Suprapubic skin (tissue), 3 donors: ENCODE measurements around the gene COL5A3.

ENCODE experiments used
- EP300 ChIP-seq: sonication (generic); formaldehyde crosslinking; IDR thresholded peaks from one replicate; pipeline ENCODE4 v1.6.1; 2017; ENCODE audit warnings: antibody characterized with exemption
- TF ChIP-seq, protein P1 (sequence below), 2 donors: fragments of 200-600 bp in 1 of 2; fragments of 450-650 bp in 1 of 2; sonication (generic) in 1 of 2; IDR thresholded peaks; one replicate each; pipeline ENCODE4 v1.5.1; 2016 to 2019; ENCODE audit warnings: antibody characterized with exemption in 2 of 2, mild to moderate bottlenecking in 1 of 2, moderate library complexity in 1 of 2

- TF ChIP-seq, protein P1, sequence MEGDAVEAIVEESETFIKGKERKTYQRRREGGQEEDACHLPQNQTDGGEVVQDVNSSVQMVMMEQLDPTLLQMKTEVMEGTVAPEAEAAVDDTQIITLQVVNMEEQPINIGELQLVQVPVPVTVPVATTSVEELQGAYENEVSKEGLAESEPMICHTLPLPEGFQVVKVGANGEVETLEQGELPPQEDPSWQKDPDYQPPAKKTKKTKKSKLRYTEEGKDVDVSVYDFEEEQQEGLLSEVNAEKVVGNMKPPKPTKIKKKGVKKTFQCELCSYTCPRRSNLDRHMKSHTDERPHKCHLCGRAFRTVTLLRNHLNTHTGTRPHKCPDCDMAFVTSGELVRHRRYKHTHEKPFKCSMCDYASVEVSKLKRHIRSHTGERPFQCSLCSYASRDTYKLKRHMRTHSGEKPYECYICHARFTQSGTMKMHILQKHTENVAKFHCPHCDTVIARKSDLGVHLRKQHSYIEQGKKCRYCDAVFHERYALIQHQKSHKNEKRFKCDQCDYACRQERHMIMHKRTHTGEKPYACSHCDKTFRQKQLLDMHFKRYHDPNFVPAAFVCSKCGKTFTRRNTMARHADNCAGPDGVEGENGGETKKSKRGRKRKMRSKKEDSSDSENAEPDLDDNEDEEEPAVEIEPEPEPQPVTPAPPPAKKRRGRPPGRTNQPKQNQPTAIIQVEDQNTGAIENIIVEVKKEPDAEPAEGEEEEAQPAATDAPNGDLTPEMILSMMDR (IDR thresholded peaks at IDR 0.05) = no peak
- TF ChIP-seq EP300 = no peak
Observed at GRCh38 chr19:9936326-9937000, 73.8 kb downstream of the COL5A3 start, which contains the start of gene OLFM2.
